Superior temporal gyrus (tissue), 1 donor: ENCODE measurements around the gene LRRN2.
"Not testable (repeated sequence)": the region's sequence is repeated elsewhere in the genome, so short reads cannot be mapped to it uniquely, and the experiment has no call there.

Experiments used
- DNase-seq: peaks from one replicate; pipeline ENCODE4 v3.0.0-alpha.2; 2016; ENCODE audit errors: extremely low spot score

Gene LRRN2

GRCh38 chr1:204630132-204630905 is 55.2 kb downstream of the LRRN2 start:
- no peak for DNase-seq

GRCh38 chr1:204629459-204629858 is 56.1 kb downstream of the LRRN2 start:
- not testable (repeated sequence) for DNase-seq

- no peak for DNase-seq
Observed at GRCh38 chr1:204628868-204629267, 56.7 kb downstream of the LRRN2 start.

DNA sequence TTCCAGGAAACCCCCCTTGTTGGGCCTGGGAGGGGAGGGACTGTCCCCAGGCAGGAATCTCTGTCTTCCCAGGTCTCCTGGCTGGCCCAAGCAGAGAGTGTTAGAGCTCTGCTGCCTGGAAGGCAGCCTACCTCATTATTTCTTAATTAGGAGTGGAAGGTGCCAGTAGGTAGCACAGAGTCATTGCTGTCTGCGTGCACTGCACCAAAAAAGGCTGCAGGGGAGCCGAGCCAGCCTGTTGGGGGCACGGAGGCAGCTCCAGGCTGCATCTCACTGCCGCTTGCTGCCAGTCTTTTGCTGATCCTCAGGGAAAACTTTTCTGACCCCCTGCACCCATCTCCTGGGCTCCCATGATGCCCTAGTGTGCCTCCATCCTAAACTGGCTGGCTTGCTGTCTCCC is 58.1 kb downstream of the LRRN2 start:
- no peak for DNase-seq

- no peak for DNase-seq
Observed at GRCh38 chr1:204626381-204626780, 59.2 kb downstream of the LRRN2 start.

DNA sequence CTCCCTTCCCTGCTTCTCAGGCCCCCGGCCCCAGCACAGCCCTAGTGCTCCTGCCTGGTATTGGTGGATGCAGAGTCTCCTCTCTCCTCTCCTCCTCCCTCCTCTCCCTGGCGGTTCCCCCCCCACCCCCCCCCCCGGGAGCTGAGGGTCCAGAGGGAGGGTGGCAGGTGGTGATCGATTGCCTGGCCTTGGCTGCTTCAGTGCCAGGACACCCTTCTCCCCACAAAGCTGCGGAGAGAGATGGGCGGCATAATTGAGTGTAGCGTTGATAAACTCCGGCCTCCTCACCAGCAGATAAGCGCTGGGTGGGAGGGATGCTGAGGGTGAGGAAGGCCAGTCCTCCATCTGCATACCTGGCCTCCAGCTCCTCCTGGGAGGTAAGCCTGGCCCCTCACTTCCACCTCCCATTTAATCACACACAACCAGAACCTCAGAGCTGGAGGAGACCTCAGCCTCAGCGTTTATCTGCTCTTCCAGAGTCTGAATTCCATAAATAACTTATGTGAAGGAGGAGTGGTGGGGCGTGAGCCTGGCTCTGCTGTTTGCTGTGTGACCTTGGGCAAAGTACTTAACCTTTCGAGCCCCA is 60.8 kb downstream of the LRRN2 start:
- DNase-seq, result no peak

GRCh38 chr1:204623894-204624361 is 61.6 kb downstream of the LRRN2 start:
- no peak for DNase-seq

GRCh38 chr1:204623365-204623893 is 62.1 kb downstream of the LRRN2 start:
- no peak for DNase-seq

- no peak for DNase-seq
Observed at GRCh38 chr1:204621996-204622395, 63.5 kb downstream of the LRRN2 start.

- no peak for DNase-seq
Observed at GRCh38 chr1:204621396-204621795, 64.1 kb downstream of the LRRN2 start.

GRCh38 chr1:204619721-204620120 is 65.8 kb downstream of the LRRN2 start:
- DNase-seq, result no peak

DNA sequence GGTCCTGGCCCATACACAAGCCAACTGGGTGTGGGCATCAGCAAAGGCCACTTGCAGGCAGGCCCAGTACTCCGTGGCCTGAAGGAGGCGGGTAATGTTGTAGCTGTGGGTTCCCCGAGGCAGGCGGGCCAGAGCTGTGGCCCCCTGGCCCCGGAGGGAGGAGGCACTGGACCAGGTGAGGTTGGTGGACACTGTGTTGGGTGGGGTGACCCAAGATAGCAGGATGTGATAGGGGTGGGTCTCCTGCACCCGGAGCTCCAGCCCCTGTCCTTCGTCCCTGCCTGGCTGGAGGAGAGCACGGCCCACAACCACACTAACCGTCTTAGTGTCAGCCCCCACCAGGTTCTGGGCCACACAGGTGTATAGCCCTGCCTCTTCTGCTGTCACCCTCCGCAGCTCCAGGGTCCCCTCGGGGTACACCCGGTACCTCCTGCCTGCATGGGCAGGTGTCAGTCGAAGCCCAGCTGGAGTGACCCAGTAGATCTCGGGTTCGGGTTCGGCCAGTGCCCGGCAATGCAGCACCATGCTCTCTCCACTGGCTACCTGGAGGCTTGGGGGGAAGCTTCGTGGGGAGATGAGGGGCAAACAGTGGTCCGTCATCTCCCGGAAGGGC is 67.3 kb downstream of the LRRN2 start:
- no peak for DNase-seq

DNA sequence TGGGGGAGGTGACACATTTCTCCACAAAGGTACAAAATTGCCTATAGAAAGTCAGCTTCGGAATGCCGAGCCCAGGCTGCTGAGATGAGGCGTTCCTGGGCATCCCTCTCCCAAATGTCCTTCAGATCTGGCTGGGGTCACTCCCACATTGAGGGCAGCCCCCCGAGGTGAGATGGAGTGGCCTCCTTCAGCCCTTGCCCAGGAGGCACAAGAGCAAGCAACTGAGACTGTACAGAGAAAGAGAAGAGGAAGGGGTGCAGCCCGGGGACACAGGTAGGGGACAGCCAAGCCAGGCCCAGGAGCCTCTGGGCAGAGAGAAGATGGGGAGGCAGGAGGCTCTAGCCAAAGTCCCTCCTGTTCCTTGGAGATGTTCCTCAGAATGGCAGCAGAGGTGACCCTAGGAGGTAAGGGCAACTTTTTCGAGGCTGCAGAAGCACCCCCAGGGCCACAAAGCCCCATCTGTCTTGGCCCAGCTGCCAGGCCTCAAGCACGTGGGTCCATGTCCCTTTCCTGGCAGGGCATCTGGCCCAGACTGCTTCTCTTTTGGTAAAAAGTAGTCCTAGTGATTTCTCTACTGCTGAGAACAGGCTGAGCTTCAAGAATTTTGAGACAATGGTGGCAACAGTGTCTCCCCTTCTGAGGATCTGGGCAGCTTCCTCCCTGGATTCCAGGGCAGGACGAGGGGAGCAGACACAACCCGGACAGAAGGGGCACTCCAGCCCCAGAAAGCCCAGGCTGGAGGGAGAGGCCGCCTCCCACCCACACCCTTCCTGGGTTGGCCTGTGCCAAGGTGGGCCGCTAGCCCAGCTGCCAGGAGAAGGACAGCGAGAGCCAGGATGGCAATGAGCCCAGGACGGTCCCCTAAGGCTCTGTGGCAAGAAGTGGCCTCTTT is 68.0 kb downstream of the LRRN2 start:
- peak; percentile 20 for DNase-seq

DNA sequence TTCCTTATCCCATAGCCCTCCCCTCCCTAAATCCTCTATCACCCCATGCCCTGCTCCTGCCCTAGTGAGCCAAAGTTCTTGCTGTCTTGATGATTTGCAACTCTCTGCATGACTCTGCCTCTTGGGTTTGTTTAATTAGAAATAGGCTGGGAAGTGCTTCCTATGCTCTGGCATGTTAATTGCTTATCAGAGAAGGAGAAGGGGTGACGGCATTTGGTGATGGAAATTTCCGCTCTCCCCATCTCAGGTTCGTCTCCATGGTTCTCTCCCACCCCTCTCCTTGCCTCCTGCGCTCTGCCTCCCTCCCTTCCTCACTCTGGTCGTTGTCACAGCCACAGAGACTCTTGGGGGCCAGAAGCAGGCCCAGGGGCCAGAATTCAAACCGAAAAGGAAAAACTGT is 68.9 kb downstream of the LRRN2 start:
- no peak for DNase-seq

GRCh38 chr1:204615881-204616280 is 69.7 kb downstream of the LRRN2 start:
- no peak for DNase-seq

DNA sequence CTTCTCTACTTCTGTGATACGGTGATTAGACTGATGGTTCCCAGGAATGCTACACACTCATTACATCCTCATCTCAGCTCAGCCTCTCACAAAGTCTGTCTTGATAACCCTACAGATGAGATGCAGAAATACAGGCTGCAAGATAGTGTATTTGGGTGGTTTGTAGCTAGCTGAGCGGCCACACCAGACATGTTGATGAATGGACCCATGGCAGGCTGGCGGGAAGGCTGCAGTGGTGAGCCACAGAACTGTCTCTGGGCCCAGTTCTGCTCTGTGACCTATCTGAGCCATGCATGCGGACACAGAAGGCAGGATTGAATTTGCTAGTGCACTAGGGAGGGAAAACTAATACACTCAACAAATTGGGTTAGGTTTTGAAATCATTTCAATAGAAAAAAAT is 71.9 kb downstream of the LRRN2 start:
- no peak for DNase-seq

GRCh38 chr1:204612326-204612725 is 73.2 kb downstream of the LRRN2 start:
- DNase-seq, result no peak

GRCh38 chr1:204611036-204611435 is 74.5 kb downstream of the LRRN2 start:
- no peak for DNase-seq

GRCh38 chr1:204607910-204608309 is 77.6 kb downstream of the LRRN2 start:
- no peak for DNase-seq

- no peak for DNase-seq
Observed at GRCh38 chr1:204605791-204606190, 79.7 kb downstream of the LRRN2 start.

DNA sequence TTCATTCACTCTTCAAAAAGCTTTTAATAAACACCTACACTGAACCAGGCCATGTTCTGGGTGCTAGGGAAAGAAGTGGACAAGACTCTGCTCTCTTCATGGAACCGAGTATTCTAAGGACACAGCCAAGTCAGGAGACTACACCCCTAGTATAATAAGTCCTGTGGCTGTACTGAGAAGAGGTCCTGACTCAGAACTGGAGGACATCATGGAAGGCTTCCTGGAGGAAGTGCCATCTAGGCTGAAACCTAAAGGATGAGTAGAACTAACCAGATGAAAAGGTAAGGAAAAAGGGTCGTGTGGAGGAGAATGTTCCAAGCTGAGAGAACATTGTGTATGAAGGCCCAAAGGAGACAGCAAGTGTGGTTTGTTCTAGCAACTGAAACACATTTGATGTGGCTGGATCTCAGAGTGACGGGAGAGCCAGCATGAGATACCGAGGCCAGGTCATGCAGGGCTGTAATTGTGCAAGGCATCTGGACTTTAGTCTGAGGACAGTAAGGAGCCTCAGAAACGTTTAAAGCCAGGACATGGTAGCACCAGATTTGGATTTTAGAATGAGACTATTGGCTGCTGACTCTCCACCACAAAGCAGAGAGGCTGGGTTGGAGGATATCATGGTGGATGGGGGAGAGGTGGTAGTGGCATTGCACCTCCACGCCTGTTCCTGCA is 82.5 kb downstream of the LRRN2 start:
- no peak for DNase-seq
